GM21723 (cell line): Measurements from ENCODE around the gene FTSJ1.
"Not testable (repeated sequence)": the region's sequence is repeated elsewhere in the genome, so short reads cannot be mapped to it uniquely, and the experiment has no call there.

ENCODE experiments used
- ATAC-seq: cut with Tn5 transposase; IDR thresholded peaks from one replicate; pipeline ENCODE4 v1.9.1; 2021; ENCODE audit warnings: mild to moderate bottlenecking, moderate library complexity; ENCODE audit not compliant: unreplicated experiment

The FTSJ1 gene

DNA sequence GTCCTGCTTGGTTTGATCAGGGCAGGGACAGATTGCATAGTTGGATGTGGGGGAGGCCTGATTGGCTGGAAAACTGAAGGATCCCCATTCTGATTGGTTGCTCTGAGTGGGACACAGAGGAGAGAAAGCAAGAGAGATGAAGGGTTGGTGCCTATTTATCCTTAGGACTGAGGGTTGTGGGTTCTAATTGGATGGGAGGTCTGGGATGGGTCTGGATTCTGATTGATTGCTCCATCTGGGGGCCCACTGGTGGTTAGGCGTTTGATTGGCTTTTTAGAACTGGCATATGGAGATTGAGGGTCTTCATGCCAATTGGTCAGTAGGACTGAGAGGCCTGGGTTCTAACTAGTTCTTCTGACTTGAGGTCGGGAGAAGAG is 45.0 kb downstream of the FTSJ1 start:
- ATAC-seq, result no peak

DNA sequence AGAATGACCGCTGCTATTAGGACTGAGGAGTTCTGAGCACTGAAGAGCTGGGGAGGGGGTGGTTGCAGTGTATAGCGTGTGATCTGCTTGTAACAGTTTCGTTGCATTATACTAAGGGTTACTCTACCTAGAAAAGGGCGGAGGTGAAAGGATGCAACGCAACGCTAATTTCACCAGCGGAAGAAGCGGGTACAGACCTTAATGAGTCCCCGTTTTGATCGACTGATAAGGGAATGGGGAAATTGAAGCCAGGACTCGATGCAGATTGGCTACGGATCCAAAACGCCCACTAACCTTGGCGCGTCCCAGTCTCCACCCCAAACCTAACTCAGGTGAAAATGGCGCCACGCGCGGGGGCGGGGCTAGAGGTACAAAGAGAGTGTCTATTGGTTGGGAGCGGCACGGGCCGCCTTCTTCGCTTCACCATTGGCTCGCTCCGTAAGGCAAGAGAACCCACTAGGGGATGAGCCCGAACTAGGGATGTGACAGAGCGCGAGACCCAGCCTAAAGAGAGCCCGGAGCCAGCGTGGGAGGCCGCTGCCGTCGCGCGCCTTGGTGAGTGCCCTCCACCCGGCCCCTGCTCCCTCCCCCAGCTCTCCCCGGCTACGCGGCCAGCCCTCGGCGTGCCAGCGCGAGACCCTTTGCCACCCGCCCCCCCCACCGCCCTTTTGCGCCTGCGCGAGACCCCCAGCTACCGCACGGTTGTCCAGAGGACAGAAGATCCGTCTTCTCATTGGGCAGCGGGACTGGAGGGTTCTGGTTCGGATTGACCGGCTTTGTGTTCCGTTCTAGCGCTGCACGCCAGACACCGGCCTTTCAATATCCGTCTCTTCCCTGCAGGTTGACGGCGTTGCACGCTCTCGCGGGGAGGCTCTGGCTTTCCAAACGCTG is 45.6 kb downstream of the FTSJ1 start, which contains the start of gene EBP:
TSS of gene EBP (plus strand) at position 456 of the 891 bp plus-strand sequence. CDS start 1,964 bp downstream, outside the sequence.
- ATAC-seq, result peak; percentile 97

DNA sequence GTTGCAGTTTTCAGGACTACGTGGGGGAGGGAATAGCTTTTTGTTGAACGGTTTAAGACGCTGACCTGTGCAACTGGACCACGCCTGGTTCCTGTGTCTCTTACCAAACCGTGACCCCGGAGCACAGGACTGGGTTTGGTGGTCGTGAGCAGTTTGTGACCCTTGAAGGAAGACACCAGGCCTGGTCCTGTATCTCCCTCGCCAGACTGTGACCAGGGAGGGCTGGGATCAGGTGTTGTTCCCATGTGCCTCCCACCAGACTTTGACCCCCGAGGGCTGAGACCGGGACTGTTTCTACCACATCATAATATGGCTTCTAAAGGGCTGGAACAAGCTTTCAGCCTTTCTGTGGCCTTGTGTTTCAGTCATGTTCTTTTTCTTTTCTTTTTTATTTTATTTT is 46.3 kb downstream of the FTSJ1 start:
- ATAC-seq, result no peak

DNA sequence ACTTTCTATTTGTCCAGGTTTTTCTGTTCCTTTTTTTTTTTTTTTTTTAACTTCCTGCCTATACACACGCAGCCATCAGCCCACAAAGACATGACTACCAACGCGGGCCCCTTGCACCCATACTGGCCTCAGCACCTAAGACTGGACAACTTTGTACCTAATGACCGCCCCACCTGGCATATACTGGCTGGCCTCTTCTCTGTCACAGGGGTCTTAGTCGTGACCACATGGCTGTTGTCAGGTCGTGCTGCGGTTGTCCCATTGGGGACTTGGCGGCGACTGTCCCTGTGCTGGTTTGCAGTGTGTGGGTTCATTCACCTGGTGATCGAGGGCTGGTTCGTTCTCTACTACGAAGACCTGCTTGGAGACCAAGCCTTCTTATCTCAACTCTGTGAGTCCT is 47.7 kb downstream of the FTSJ1 start:
- ATAC-seq, result no peak

DNA sequence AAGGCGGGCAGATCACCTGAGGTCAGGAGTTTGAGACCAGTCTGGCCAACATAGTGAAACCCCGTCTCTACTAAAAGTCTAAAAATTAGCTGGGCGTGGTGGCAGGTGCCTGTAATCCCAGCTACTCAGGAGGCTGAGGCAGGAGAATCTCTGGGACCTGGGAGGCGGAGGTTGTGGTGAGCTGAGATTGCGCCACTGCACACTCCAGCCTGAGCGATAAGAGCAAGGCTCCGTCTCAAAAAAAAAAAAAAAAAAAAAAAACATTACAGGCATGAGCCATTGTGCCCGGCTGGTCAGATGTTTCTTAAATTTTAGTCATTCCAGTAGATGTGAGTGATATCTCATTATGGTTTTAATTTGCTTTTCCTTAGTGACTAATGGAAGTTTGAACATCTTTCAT is 49.9 kb downstream of the FTSJ1 start:
- ATAC-seq, result not testable (repeated sequence)

DNA sequence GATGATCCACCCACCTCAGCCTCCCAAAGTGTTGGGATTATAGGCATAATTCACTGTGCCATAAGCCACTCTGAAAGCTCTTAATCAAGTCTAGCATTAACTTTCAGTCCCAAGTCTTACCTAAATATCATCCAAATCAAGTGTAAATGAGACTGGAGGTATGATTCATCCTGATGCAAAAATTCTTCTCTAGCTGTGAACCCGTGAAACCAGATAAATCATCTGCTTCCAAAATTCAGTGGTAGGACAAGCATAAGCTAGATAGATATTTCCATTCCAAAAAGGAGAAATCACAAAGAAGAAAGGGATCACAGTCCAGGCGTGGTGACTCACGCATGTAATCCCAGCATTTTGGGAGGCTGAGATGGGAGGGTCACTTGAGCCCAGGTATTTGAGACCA is 54.7 kb downstream of the FTSJ1 start:
- no peak for ATAC-seq

DNA sequence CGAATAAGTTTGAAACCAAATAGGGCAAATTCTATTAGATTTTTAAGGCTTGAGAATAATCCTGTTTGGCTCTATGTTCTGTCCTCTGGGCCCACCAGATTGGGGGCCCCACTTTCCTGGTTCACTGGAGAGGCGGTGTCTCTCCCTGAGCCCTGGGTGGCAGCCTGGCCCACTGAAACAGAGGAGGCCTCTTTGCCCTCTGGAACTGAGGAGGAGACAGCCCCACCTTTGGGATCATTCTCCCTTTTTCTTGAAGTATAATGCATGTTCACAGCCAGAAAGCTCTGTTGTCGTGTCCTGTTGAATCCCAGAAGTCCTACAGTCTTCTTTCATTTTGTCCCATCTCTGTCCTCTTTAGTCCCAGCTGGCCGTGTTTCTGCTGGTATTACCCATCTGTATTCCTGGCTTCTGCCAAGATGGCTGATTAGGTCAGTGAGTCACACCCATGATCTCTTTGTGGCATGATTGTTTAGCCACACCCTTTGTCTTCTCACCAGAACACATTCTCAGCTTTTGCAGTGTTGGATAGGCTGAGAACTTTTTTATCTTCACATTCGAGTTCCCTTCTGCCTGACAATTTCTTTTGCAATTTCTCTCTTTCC is 55.5 kb downstream of the FTSJ1 start:
- no peak for ATAC-seq

DNA sequence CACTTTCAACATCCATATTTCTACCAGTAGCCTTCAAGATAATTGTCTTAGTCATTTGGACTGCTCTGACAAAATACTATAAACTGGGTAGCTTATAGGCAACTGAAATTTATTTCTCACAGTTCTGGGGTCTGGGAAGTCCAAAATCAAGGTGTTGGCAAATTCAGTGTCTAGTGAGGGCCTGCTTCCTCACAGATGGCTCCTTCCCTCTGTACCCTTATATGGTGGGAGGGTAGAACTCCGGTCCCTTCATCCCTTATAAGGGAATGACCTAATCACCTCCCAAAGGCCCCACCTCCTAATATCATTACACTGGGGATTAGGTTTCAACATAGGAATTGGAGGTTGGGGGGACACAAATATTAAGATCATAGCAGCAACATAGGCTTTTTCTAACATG is 56.2 kb downstream of the FTSJ1 start:
- no peak for ATAC-seq

DNA sequence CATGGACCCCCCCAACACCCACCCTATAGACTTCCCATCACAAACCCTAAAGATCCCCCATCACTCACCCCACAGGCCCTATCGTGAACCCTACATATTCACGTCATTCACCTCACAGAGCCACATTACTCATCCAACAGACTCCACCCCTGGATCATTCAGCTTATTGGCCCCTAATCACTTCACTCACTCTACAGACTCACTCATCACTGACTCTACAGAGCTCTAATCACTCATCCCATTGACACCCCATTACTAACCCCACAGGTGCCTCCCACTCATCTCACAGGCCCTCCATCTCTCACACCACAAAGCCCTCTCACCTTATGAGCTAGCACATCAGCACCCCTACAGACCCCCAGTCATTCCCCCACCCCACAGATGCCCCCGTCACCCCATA is 57.2 kb downstream of the FTSJ1 start:
- no peak for ATAC-seq
